PC-3 (cell line): ENCODE data around the gene DHX32. TPM values are rescaled to one million over a fixed set of nuclear protein-coding genes. Genes with fewer than 3 reads are reported as not detected.
A peak's percentile ranks its signal among the peaks of the same experiment; 100 is the strongest.

Experiments used
- ATAC-seq: fragments of 200-7000 bp; cut with Tn5 transposase; 2 replicates; pipeline ENCODE4 v1.9.1; 2020; ENCODE audit warnings: mild to moderate bottlenecking, moderate library complexity
- BruUV-seq: library from RNA; stranded (reverse); fragments of 400-500 nt; replicated peaks from 2 replicates; lab custom pipeline; 2021; lab: Mats Ljungman, UMichigan
- CTCF ChIA-PET: fragments of 300-600 bp; sonication (Branson Sonifier 250); formaldehyde crosslinking; loops from one replicate; lab custom pipeline; 2022; ENCODE audit warnings: antibody characterized with exemption; lab: Charles Lee
- POLR2A ChIA-PET: fragments of 300-600 bp; sonication (Branson Sonifier 250); formaldehyde crosslinking; loops from one replicate; lab custom pipeline; 2022; ENCODE audit warnings: antibody characterized with exemption; ENCODE audit not compliant: unreplicated experiment; lab: Charles Lee
- DNase-seq: peaks from one replicate; pipeline ENCODE4 v3.0.0-alpha.2; 2015
- H2AFZ ChIP-seq: fragments of 300-600 bp; sonication (generic); 2 replicates; pipeline ENCODE4 v1.6.0; 2016; ENCODE audit warnings: antibody characterized with exemption, low read length
- H3F3A ChIP-seq: fragments of 300-600 bp; sonication (generic); one replicate; pipeline ENCODE4 v1.6.0; 2017; ENCODE audit warnings: antibody characterized with exemption, low read length, control low read depth, mild to moderate bottlenecking; ENCODE audit not compliant: unreplicated experiment
- H3K27ac ChIP-seq: fragments of 300-600 bp; sonication (generic); 2 replicates; pipeline ENCODE4 v1.5.1; 2016; ENCODE audit warnings: mild to moderate bottlenecking, low read length
- H3K27me3 ChIP-seq: fragments of 300-600 bp; sonication (generic); 2 replicates; pipeline ENCODE4 v1.6.1; 2016; ENCODE audit warnings: low read length, mixed read lengths
- H3K36me3 ChIP-seq: fragments of 300-600 bp; sonication (generic); 2 replicates; pipeline ENCODE4 v1.6.1; 2016; ENCODE audit warnings: low read depth, mixed run types, low read length, mixed read lengths
- H3K4me1 ChIP-seq: fragments of 300-600 bp; sonication (generic); 2 replicates; pipeline ENCODE4 v1.5.1; 2016; ENCODE audit warnings: low read length; ENCODE audit not compliant: insufficient read depth
- H3K4me2 ChIP-seq: fragments of 300-600 bp; sonication (generic); 2 replicates; pipeline ENCODE4 v1.6.0; 2016; ENCODE audit warnings: low read length
- H3K4me3 ChIP-seq: fragments of 300-600 bp; sonication (generic); 2 replicates; pipeline ENCODE4 v1.5.1; 2016; ENCODE audit warnings: mild to moderate bottlenecking, low read length, mixed read lengths
- H3K79me2 ChIP-seq: fragments of 300-600 bp; sonication (generic); 2 replicates; pipeline ENCODE4 v1.6.1; 2017; ENCODE audit warnings: low read length, mixed read lengths
- H3K9ac ChIP-seq: fragments of 300-600 bp; sonication (generic); 2 replicates; pipeline ENCODE4 v1.6.0; 2016; ENCODE audit warnings: mild to moderate bottlenecking, low read length
- H3K9me2 ChIP-seq: fragments of 300-600 bp; sonication (generic); replicated peaks from 2 replicates; pipeline ENCODE4 v1.6.1; 2016; ENCODE audit warnings: mixed run types, low read length, mixed read lengths
- H3K9me3 ChIP-seq: fragments of 300-600 bp; sonication (generic); 2 replicates; pipeline ENCODE4 v1.6.1; 2016; ENCODE audit warnings: low read length, mixed read lengths
- H4K20me1 ChIP-seq: fragments of 300-600 bp; sonication (generic); 2 replicates; pipeline ENCODE4 v1.6.1; 2016; ENCODE audit warnings: low read length, mixed read lengths
- CTCF ChIP-seq: fragments of 300-600 bp; sonication (generic); conservative IDR thresholded peaks from 2 replicates; pipeline ENCODE4 v1.5.1; 2017; ENCODE audit warnings: antibody characterized with exemption, low read depth, mild to moderate bottlenecking, low read length
- EZH2 ChIP-seq: fragments of 300-600 bp; sonication (generic); IDR thresholded peaks from one replicate; pipeline ENCODE4 v1.6.1; 2017; ENCODE audit warnings: antibody characterized with exemption, mild to moderate bottlenecking, low read length; ENCODE audit not compliant: unreplicated experiment
- EZH2phosphoT487 ChIP-seq: fragments of 300-600 bp; sonication (generic); IDR thresholded peaks from 2 replicates; pipeline ENCODE4 v1.6.1; 2018; ENCODE audit warnings: mild to moderate bottlenecking, antibody characterized with exemption, low read length, borderline replicate concordance
- intact Hi-C: fragments of 100-400 bp; cut with micrococcal nuclease; formaldehyde crosslinking; loops from 2 replicates; pipeline ENCODE4 v1.9.0; 2023
- total RNA-seq: library from RNA; depleted of rRNA; stranded (reverse); fragments of >200 nt; gene quantifications from 2 replicates; pipeline ENCODE4 v1.2.3, GENCODE V29; 2014

Gene DHX32
- total RNA-seq, 1 experiment from 2014 or later, result 38.7 TPM

GRCh38 chr10:125812128-125812750 is 68.9 kb downstream of the DHX32 start:
- Histone ChIP-seq H2AFZ (no peak overlapping the region), H3K9me2 (no peaks in the 10 kb centered on the region), H3K4me3 (no peak overlapping the region), H3K36me3 (peaks cover 11% of the 10 kb centered on the region), H3K9ac (peak overlapping the region; percentile 16; the same call in 1 of the 2 replicates), H3K27me3 (no peaks in the 10 kb centered on the region), H3K4me1 (no peaks in the 10 kb centered on the region), H3F3A (no peaks in the 10 kb centered on the region), H4K20me1 (no peaks in the 10 kb centered on the region), H3K79me2 (no peaks in the 10 kb centered on the region), H3K9me3 (no peaks in the 10 kb centered on the region), H3K4me2 (no peak overlapping the region), H3K27ac (peak overlapping the region; percentile 57)
- peak; percentile 21 for DNase-seq
- ChIA-PET POLR2A (no interaction called here), CTCF (no interaction called here)
- peak; percentile 42 for ATAC-seq
- no TSS peak for BruUV-seq
- intact Hi-C loops, result no loop called here
- no peak for TF ChIP-seq CTCF
- TF ChIP-seq EZH2phosphoT487, result no peak
- TF ChIP-seq EZH2, result no peak

GRCh38 chr10:125811251-125811650 is 69.8 kb downstream of the DHX32 start:
- POLR2A ChIA-PET, result no interaction called here
- H3K36me3 ChIP-seq, result peaks cover 11% of the 10 kb centered on the region
- H3K4me3 ChIP-seq, result no peak overlapping the region
- H3F3A ChIP-seq, result no peaks in the 10 kb centered on the region
- H3K9me2 ChIP-seq, result no peaks in the 10 kb centered on the region
- CTCF ChIA-PET, result no interaction called here
- H3K27ac ChIP-seq, result peak overlapping the region; percentile 57; the same call in 1 of the 2 replicates
- ATAC-seq (no peak), DNase-seq (no peak)
- TF ChIP-seq CTCF (no peak), EZH2 (no peak), EZH2phosphoT487 (no peak)
- H2AFZ ChIP-seq, result no peak overlapping the region
- no peaks in the 10 kb centered on the region for H3K79me2 ChIP-seq
- peak overlapping the region; percentile 25; the same call in 1 of the 2 replicates for H3K9ac ChIP-seq
- H4K20me1 ChIP-seq, result no peaks in the 10 kb centered on the region
- H3K9me3 ChIP-seq, result no peaks in the 10 kb centered on the region
- no peak overlapping the region for H3K4me2 ChIP-seq
- no peaks in the 10 kb centered on the region for H3K4me1 ChIP-seq
- BruUV-seq, result no TSS peak
- intact Hi-C loops, result no loop called here
- no peaks in the 10 kb centered on the region for H3K27me3 ChIP-seq

- CTCF ChIA-PET, result no interaction called here
- no peak overlapping the region for H3K4me3 ChIP-seq
- no TSS peak for BruUV-seq
- H3K4me1 ChIP-seq, result no peaks in the 10 kb centered on the region
- TF ChIP-seq EZH2phosphoT487 (no peak), CTCF (no peak), EZH2 (no peak)
- no peaks in the 10 kb centered on the region for H4K20me1 ChIP-seq
- intact Hi-C loops, result no loop called here
- no peaks in the 10 kb centered on the region for H3K9me2 ChIP-seq
- DNase-seq (no peak), ATAC-seq (no peak; the same call in 1 of the 2 replicates)
- no peaks in the 10 kb centered on the region for H3K9me3 ChIP-seq
- H3K27ac ChIP-seq, result peak overlapping the region; percentile 9; the same call in 1 of the 2 replicates
- no peaks in the 10 kb centered on the region for H3F3A ChIP-seq
- no peaks in the 10 kb centered on the region for H3K79me2 ChIP-seq
- POLR2A ChIA-PET, result no interaction called here
- peaks cover 11% of the 10 kb centered on the region for H3K36me3 ChIP-seq
- no peak overlapping the region for H3K9ac ChIP-seq
- H3K27me3 ChIP-seq, result no peaks in the 10 kb centered on the region
- H3K4me2 ChIP-seq, result no peak overlapping the region
- H2AFZ ChIP-seq, result no peak overlapping the region
These were observed 73.0 kb downstream of the DHX32 start for GRCh38 chr10:125808047-125808446.
